Measurements from ENCODE around the gene DDX24.

Gene DDX24, protein sequence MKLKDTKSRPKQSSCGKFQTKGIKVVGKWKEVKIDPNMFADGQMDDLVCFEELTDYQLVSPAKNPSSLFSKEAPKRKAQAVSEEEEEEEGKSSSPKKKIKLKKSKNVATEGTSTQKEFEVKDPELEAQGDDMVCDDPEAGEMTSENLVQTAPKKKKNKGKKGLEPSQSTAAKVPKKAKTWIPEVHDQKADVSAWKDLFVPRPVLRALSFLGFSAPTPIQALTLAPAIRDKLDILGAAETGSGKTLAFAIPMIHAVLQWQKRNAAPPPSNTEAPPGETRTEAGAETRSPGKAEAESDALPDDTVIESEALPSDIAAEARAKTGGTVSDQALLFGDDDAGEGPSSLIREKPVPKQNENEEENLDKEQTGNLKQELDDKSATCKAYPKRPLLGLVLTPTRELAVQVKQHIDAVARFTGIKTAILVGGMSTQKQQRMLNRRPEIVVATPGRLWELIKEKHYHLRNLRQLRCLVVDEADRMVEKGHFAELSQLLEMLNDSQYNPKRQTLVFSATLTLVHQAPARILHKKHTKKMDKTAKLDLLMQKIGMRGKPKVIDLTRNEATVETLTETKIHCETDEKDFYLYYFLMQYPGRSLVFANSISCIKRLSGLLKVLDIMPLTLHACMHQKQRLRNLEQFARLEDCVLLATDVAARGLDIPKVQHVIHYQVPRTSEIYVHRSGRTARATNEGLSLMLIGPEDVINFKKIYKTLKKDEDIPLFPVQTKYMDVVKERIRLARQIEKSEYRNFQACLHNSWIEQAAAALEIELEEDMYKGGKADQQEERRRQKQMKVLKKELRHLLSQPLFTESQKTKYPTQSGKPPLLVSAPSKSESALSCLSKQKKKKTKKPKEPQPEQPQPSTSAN

DNA sequence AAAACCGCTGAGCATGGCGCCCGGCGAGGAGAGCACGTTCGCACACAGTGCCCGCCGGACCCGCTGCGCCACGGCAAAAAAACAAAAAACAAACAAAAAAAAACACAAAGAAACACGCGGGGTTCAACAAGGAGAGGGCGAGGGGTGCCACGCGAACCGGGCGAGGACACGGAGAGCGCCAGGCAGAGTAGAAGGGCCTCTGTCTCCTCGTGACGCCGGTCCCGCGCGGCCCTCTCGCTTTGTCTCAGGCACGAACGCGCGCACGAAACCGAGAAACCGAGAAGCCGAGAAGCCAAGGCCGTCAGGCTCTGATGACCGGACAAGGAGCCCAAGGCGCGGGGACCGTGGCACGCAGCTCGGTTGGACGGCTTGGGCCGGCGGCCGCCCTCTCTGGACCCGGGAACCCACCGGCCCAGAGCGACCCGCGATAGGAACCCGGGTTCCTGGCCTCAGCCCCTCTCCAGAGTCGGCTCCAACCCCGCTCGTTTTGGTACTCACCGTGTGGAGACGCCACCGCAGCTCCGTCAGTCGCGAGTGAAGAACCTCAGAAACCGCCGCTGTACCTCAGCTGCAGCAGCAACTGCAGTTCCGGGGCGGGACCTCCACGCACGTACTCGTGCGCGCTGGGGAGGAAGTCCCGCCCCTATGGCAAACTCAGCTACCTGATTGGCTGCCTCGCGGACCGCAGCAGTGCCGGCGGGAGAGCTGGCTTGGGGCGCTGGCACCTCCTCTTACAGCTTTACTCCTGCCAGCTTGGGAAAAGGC lies at the start of gene DDX24, which contains the start of gene IFI27L1:
Gene DDX24, minus strand, starts transcription at position 582 of the 765 bp plus-strand sequence. CDS start 1,460 bp downstream, outside the sequence.
Gene IFI27L1, plus strand, starts transcription at position 690 of the 765 bp plus-strand sequence. CDS start 15,628 bp downstream, outside the sequence.
- peak; percentile 78 for DNase-seq (ENCODE audit: low read depth, low spot score)
- H3K27ac ChIP-seq = peak within 1 kb of the TSS; percentile 64

GRCh38 chr14:94129758-94130414 lies 48.9 kb upstream of the DDX24 start:
- no peak for DNase-seq (ENCODE audit: low read depth, low spot score)
- H3K27ac ChIP-seq = peak overlapping the region; percentile 51

DNA sequence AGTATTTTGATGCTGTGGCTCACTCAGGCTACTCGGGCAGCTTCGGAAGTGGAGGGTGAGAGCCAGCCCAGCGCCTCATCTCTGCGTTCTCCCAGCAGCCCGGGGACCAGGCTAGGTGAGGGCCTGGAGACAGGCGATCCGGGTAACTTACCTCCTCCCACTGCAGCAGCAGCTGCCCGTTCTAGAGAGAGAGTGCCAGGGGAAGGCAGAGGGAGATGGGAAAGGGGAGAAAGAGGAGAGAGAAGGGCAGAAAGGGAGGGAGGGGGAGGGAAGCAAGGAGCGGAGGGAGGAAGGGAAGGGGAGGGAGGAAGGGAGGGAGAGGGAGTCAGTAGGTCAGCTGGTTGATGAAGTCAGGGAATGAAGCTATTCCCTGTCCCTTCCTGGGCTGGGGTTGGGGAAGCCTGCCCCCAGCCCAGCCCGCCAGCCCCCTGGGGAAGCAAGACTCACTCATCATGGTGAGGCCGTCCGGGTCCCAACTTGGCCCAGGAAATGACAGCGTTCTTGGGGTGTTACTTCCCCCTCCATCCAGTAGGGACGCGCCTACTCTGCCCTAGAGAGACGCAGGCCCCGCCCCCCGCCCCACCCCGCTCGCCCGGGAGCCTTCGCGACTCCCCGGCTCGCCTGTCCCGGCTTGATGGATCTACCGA lies 48.2 kb upstream of the DDX24 start, which contains the start of gene IFI27L2:
Gene IFI27L2, minus strand, starts transcription at position 494 of the 647 bp plus-strand sequence. Its CDS starts 40 bp downstream, at position 454.
- DNase-seq (ENCODE audit: low read depth, low spot score) = no peak
- H3K27ac ChIP-seq = peak within 1 kb of the TSS; percentile 51

DNA sequence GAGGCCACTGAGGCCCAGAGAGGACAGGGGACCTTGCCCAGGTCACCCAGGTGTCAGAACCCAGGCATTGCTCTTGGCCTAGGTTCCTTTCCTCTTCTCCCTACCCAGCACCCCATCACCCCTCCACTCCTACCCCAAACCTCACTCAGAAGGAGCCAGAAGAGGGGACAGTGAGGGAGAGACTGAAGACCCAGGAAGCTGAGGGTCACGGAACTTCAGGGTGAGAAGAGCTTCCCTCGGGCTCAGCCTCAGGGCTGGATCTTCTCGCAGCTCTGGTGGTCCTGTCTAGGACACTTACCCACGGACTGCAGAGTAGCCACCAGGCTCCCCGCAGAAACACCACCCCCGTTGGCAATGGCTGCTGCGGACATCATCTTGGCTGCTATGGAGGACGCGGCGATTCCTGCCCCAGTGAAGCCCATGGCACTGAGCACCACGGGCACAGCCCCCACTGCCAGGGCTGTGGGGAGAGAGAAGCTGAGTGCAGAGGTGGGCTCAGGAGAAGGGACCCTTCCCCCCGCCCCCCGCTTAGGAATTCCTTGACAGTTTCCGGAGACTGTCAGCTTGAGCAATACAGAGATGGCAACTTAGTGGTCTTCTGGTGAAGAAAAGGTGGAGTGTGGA lies 47.3 kb upstream of the DDX24 start:
- H3K27ac ChIP-seq = no peak overlapping the region
- DNase-seq (ENCODE audit: low read depth, low spot score) = no peak

GRCh38 chr14:94127330-94127729 lies 46.3 kb upstream of the DDX24 start:
- no peak for DNase-seq (ENCODE audit: low read depth, low spot score)
- no peak overlapping the region for H3K27ac ChIP-seq

- no peak for DNase-seq (ENCODE audit: low read depth, low spot score)
- H3K27ac ChIP-seq = no peak overlapping the region
Measured at GRCh38 chr14:94126800-94127199, 45.8 kb upstream of the DDX24 start.

DNA sequence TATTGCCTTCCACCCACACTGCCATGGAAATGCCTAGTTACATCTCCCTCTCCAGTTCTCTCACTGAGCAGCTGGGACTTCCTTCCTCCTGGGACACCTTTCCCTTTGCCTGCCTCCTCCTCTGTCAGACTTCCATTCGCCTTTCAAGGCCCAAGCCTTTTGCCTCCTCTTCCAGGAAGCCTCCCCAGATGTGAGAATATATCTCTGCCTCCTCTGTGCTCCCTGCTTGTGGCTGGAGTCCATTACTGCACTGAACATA lies 45.3 kb upstream of the DDX24 start:
- H3K27ac ChIP-seq = no peak overlapping the region
- no peak for DNase-seq (ENCODE audit: low read depth, low spot score)

GRCh38 chr14:94125659-94126418 lies 44.8 kb upstream of the DDX24 start:
- H3K27ac ChIP-seq = no peak overlapping the region
- DNase-seq (ENCODE audit: low read depth, low spot score) = no peak

DNA sequence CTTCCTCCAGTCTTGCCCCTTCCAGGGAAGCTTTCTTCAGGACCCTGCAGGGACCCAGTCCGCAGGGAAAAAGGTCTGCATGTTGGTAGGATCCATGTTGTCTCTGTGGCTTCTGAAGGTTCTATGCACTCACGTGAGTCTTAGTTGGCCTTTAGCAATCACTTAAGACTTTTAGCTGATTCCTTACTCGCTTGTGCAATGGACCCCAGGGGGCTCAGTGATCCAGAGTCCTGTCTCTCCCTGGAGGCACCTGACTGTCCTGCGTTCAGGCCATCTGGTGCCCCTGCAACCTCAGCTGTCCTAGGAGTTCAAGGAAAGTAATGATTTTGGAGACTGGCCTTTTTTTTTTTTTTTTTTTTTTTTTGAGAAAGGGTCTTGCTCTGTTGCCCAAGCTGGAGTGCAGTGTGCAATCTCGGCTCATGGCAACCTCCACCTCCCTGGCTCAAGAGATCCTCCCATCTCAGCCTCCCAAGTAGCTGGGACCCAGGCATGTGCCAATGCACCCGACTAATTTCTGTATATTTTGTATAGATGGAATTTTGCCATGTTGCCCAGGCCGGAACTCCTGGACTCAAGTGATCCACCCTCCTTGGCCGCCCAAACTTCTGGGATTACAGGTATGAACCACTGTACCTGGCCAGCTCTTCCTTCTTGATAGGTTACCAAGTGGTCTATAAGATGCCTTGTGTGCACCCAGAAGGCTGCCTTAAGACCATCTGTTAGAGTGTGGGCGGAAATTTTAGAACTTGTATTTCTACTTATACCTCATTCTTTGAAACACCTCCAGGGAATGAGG lies 43.8 kb upstream of the DDX24 start:
- DNase-seq (ENCODE audit: low read depth, low spot score) = no peak
- H3K27ac ChIP-seq = no peak overlapping the region

DNA sequence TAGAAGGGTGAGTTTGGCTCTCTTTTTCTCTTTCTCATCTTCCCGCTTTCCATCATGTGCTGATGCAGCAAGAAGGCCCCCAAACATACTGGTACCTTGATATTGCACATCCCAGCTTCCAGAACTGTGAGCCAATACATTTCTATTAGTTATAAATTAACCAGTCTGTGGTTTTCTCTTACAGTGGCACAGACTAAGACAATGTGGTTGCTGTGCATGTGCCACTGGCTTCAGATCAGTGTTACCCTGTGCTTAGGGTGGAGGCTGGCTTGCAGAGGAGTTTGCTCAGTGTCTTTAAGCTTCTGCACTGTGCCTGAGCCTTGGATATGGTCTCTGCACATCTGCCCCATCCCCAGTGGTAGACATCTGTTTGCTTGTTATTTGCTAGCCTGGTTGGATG lies 42.9 kb upstream of the DDX24 start:
- H3K27ac ChIP-seq = no peak overlapping the region
- no peak for DNase-seq (ENCODE audit: low read depth, low spot score)

DNA sequence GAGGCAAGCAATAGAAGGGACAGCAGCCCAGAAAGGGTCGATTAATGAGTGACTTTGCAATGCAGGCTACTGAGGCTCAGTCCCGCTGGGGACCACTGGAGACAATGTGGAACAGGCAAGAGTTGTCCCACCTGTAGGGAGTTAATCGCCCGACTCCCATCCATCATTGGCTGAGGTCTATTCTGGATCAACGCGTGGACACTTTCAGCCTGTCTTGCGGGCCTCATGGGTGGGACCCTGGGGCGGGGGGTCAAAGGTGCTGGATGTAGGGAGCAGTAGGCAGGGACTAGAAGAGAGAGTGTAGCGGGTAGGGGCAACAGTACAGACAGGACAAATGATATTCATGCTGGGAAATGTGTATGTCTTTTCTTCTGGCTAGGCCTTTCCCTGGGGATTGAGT lies 42.3 kb upstream of the DDX24 start:
- no peak overlapping the region for H3K27ac ChIP-seq
- DNase-seq (ENCODE audit: low read depth, low spot score) = no peak

GRCh38 chr14:94122438-94122837 lies 41.4 kb upstream of the DDX24 start:
- H3K27ac ChIP-seq = no peak overlapping the region
- DNase-seq (ENCODE audit: low read depth, low spot score) = no peak

DNA sequence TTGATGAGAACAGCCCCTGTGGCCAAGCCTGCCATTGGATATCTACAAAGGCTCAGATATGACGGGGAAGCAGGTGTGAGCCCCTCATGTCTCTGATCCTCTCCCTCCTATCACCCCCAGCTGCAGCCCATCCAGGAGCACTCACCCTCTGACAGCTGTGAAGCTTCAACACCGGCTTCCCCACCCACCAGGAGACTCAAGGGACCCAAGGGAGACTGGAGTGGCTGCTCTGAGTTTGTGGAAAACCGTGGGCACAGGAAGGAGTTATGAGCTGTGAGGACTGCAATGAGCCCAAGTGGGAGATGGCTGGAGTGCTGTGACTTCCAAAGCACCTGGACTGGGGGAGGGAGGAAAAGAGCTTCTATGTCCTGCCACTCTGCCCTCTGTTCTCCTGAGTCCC lies 40.5 kb upstream of the DDX24 start:
- peak overlapping the region; percentile 33 for H3K27ac ChIP-seq
- DNase-seq (ENCODE audit: low read depth, low spot score) = no peak

DNA sequence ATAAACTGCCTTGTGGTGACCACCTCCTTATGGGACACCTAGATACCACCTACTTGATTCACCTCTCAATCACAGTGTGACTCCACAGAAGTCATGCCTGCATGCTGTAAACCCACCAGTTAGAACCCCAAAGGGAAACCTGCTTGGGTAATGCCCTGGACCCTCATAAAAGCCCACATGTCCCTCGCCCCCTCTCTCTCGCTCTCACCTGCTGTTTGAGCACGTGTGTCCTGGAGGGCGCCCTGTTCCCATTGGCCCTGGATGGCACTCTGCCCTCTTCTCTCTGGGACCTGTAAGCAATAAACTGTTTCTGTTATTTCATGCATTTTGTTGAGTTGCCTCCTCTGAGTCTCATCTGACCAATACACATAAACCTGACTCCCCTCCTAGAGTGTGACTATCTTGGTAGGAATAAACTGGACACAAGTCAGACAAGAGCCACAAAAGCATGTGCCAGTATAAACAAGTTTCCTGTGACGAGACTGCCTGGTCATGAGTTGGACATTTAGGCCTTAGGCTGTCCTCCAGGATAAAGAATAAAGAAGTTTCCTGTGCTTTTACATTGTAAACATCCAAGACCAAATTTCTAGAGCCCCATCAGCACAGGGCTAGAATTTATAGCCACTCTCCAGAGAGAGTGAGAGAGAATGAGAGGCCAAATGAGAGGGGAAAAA lies 39.8 kb upstream of the DDX24 start:
- H3K27ac ChIP-seq = peak overlapping the region; percentile 33
- DNase-seq (ENCODE audit: low read depth, low spot score) = no peak

DNA sequence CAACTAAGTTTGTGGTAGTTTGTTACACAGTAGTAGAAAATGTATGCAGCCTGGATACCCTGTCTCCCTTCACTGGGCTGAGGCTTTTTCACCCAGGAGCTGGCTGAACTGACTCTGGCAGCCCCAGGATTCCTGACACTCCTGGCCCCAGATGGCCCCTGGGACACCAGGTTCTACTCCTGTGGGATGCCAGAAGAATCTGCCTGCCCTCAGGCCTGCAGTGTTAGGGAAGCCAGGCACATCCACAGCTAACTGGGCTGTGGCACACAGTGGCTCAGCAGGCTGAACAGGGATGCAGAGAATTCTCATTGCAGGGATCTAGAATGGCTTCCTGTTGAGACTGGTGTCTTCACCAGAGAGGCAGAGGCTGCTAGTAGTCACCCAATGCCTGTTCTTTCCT lies 38.1 kb upstream of the DDX24 start:
- no peak overlapping the region for H3K27ac ChIP-seq
- DNase-seq (ENCODE audit: low read depth, low spot score) = no peak

GRCh38 chr14:94117856-94118255 lies 36.9 kb upstream of the DDX24 start:
- no peak for DNase-seq (ENCODE audit: low read depth, low spot score)
- H3K27ac ChIP-seq = no peak overlapping the region

GRCh38 chr14:94116701-94117100 lies 35.7 kb upstream of the DDX24 start:
- no peak overlapping the region for H3K27ac ChIP-seq
- DNase-seq (ENCODE audit: low read depth, low spot score) = no peak

All from epithelial cell of prostate (primary cell).